ENCODE measurements around the gene RNF157. TPM values are rescaled to one million over a fixed set of nuclear protein-coding genes. Genes with fewer than 3 reads are reported as not detected.
A peak's percentile ranks its signal among the peaks of the same experiment; 100 is the strongest.

Gene RNF157
- total RNA-seq, 4 donors from 2014 or later = 32.5 to 164 (median 54.8) TPM

- no peaks in the 10 kb centered on the region for H3K9me3 ChIP-seq
- H3K36me3 ChIP-seq = no peaks in the 10 kb centered on the region
- H3K27me3 ChIP-seq = no peaks in the 10 kb centered on the region
- no peak overlapping the region for H3K4me3 ChIP-seq
- intact Hi-C loops (cut with DNase I; ENCODE audit: low total_unique reads) = no loop called here
- no peak for TF ChIP-seq POLR2AphosphoS5 (IDR thresholded peaks at IDR 0.05)
- no peak for TF ChIP-seq POLR2A (IDR thresholded peaks at IDR 0.05)
- no peak for TF ChIP-seq EP300 (IDR thresholded peaks at IDR 0.05; ENCODE audit: low read depth)
- TF ChIP-seq CTCF (IDR thresholded peaks at IDR 0.05) = no peak
- H3K27ac ChIP-seq = no peak overlapping the region
- DNase-seq = no peak
- 80 to 86% methylated on average over 1 to 2 of the region's 2 CpGs for WGBS, 2 donors (ENCODE audit: low coverage in 1 of 2)
- no peaks in the 10 kb centered on the region for H3K4me1 ChIP-seq
- in situ Hi-C loops (cut with MboI; ENCODE audit: low pct_ligation_motif_present in 1 of 4, low pct_unique_long_range_greater_than_20kb in 1 of 4, low sequenced_read_pairs in 3 of 4) = loop anchor here in 2 of 4 donors (25.0 kb wide), 2 partner anchors 89 to 286 kb away; partner anchors contain the start of gene MRPL38 (in 1 of the 2)
Observed at GRCh38 chr17:76197911-76198310, 42.4 kb downstream of the RNF157 start.

GRCh38 chr17:76196675-76197074, 43.6 kb downstream of the RNF157 start:
- TF ChIP-seq POLR2AphosphoS5 (IDR thresholded peaks at IDR 0.05) = peak in 2 of 3 donors; percentile 70 to 81
- TF ChIP-seq CTCF (IDR thresholded peaks at IDR 0.05) = no peak
- Histone ChIP-seq H3K27ac (peak overlapping the region in 1 of 4 donors; percentile 39), H3K9me3 (no peaks in the 10 kb centered on the region), H3K36me3 (no peaks in the 10 kb centered on the region), H3K4me1 (no peaks in the 10 kb centered on the region), H3K27me3 (no peaks in the 10 kb centered on the region), H3K4me3 (no peak overlapping the region)
- peak; percentile 33 for DNase-seq
- intact Hi-C loops (cut with DNase I; ENCODE audit: low total_unique reads) = no loop called here
- in situ Hi-C loops (cut with MboI; ENCODE audit: low pct_ligation_motif_present in 1 of 4, low pct_unique_long_range_greater_than_20kb in 1 of 4, low sequenced_read_pairs in 3 of 4) = loop anchor here in 2 of 4 donors (25.0 kb wide), 2 partner anchors 91 to 284 kb away; partner anchors contain the start of gene MRPL38 (in 1 of the 2)
- 75% methylated on average over 3 of the region's 3 CpGs; no CpG with 5 or more reads in 1 of the 2 donors for WGBS, 2 donors (ENCODE audit: low coverage in 1 of 2)

- H3K4me1 ChIP-seq = no peaks in the 10 kb centered on the region
- DNase-seq = no peak
- no peak overlapping the region for H3K4me3 ChIP-seq
- H3K9me3 ChIP-seq = no peaks in the 10 kb centered on the region
- intact Hi-C loops (cut with DNase I; ENCODE audit: low total_unique reads) = no loop called here
- TF ChIP-seq POLR2A (IDR thresholded peaks at IDR 0.05) = no peak
- TF ChIP-seq CTCF (IDR thresholded peaks at IDR 0.05) = no peak
- no peak for TF ChIP-seq POLR2AphosphoS5 (IDR thresholded peaks at IDR 0.05)
- TF ChIP-seq EP300 (IDR thresholded peaks at IDR 0.05; ENCODE audit: low read depth) = no peak
- 91 to 93% methylated on average over 5 to 12 of the region's 12 CpGs for WGBS, 2 donors (ENCODE audit: low coverage in 1 of 2)
- no peak overlapping the region for H3K27ac ChIP-seq
- H3K36me3 ChIP-seq = no peaks in the 10 kb centered on the region
- in situ Hi-C loops (cut with MboI; ENCODE audit: low pct_ligation_motif_present in 1 of 4, low pct_unique_long_range_greater_than_20kb in 1 of 4, low sequenced_read_pairs in 3 of 4) = loop anchor here in 2 of 4 donors (25.0 kb wide), 2 partner anchors 92 to 283 kb away; partner anchors contain the start of gene MRPL38 (in 1 of the 2)
- no peaks in the 10 kb centered on the region for H3K27me3 ChIP-seq
Observed at GRCh38 chr17:76195281-76196096, 44.8 kb downstream of the RNF157 start.

GRCh38 chr17:76193591-76193990, 46.7 kb downstream of the RNF157 start:
- intact Hi-C loops (cut with DNase I; ENCODE audit: low total_unique reads) (no loop called here), in situ Hi-C loops (cut with MboI; ENCODE audit: low pct_ligation_motif_present in 1 of 4, low pct_unique_long_range_greater_than_20kb in 1 of 4, low sequenced_read_pairs in 3 of 4) (loop anchor here in 2 of 4 donors (25.0 kb wide), 2 partner anchors 94 to 281 kb away; partner anchors contain the start of gene MRPL38 (in 1 of the 2))
- TF ChIP-seq POLR2A (IDR thresholded peaks at IDR 0.05) (no peak), POLR2AphosphoS5 (IDR thresholded peaks at IDR 0.05) (no peak), CTCF (IDR thresholded peaks at IDR 0.05) (no peak), EP300 (IDR thresholded peaks at IDR 0.05; ENCODE audit: low read depth) (no peak)

More at GRCh38 chr17:76193591-76193990, 46.7 kb downstream of the RNF157 start:
- Histone ChIP-seq H3K4me1 (no peaks in the 10 kb centered on the region), H3K27me3 (no peaks in the 10 kb centered on the region), H3K9me3 (no peaks in the 10 kb centered on the region), H3K4me3 (no peak overlapping the region), H3K36me3 (no peaks in the 10 kb centered on the region), H3K27ac (no peak overlapping the region)
- DNase-seq = no peak
- 84 to 93% methylated on average over 3 to 13 of the region's 13 CpGs for WGBS, 2 donors (ENCODE audit: low coverage in 1 of 2)

Measured in transverse colon (tissue), 4 donors.